Stomach (tissue), 9 donors: ENCODE data around the gene SPRY1. TPM values are rescaled to one million over a fixed set of nuclear protein-coding genes. Genes with fewer than 3 reads are reported as not detected.

Experiments used
- DNase-seq, 2 donors: peaks; one replicate each; pipeline versions ENCODE4 v3.0.0 to v3.0.0-alpha.2; 2013 to 2019
- H3K27ac ChIP-seq, 5 donors: fragments of 200-600 bp in 4 of 5; sonication (generic) in 4 of 5; one replicate each; pipeline ENCODE4 v1.5.1; 2013 to 2019; ENCODE audit warnings: mild to moderate bottlenecking in 1 of 5, moderate library complexity in 1 of 5
- H3K27me3 ChIP-seq, 3 donors: fragments of 200-600 bp; sonication (generic); one replicate each; pipeline ENCODE4 v1.5.1; 2017 to 2019; ENCODE audit warnings: mixed run types in 1 of 3
- H3K36me3 ChIP-seq, 4 donors: fragments of 200-600 bp; sonication (generic); 1 replicate in 3 of 4; 2 replicates in 1 of 4; pipeline ENCODE4 v1.5.1; 2016 to 2019
- H3K4me1 ChIP-seq, 4 donors: fragments of 200-600 bp; sonication (generic); one replicate each; pipeline ENCODE4 v1.5.1; 2016 to 2019
- H3K4me3 ChIP-seq, 4 donors: fragments of 200-600 bp; sonication (generic) in 3 of 4; one replicate each; pipeline ENCODE4 v1.5.1; 2016 to 2019; ENCODE audit warnings: mild to moderate bottlenecking in 1 of 4
- H3K9me3 ChIP-seq, 4 donors: fragments of 200-600 bp; sonication (generic); one replicate each; pipeline ENCODE4 v1.5.1; 2016 to 2019
- EP300 ChIP-seq: sonication (generic); formaldehyde crosslinking; IDR thresholded peaks from one replicate; pipeline ENCODE4 v1.6.1; 2017; ENCODE audit warnings: antibody characterized with exemption
- POLR2A ChIP-seq, 4 donors: fragments of 450-650 bp; IDR thresholded peaks; one replicate each; pipeline ENCODE4 v1.6.1; 2016; ENCODE audit warnings: antibody characterized with exemption in 4 of 4, control low read depth in 2 of 4, mild to moderate bottlenecking in 1 of 4, moderate library complexity in 1 of 4
- POLR2AphosphoS5 ChIP-seq, 3 donors: sonication (generic); formaldehyde crosslinking; IDR thresholded peaks; one replicate each; pipeline ENCODE4 v1.6.1; 2016; ENCODE audit warnings: antibody characterized with exemption in 3 of 3
- WGBS, 5 donors: extraction: QIAGEN DNeasy Blood & Tissue Kit in 3 of 5; methylation state at CpG; one replicate each; pipeline versions ENCODE4 v1.1.5 to v1.1.7; 2013 to 2018; 5-methylcytosine and 5-hydroxymethylcytosine counted together
- intact Hi-C: fragments of 100-400 bp; cut with DNase I; formaldehyde crosslinking; loops from one replicate; pipeline ENCODE4 v1.15.1; 2023; ENCODE audit warnings: low total_unique reads
- polyA plus RNA-seq, 3 donors: library from polyadenylated mRNA; stranded (reverse); fragments of 200-250 nt; gene quantifications; one replicate each; pipeline ENCODE4 v1.2.3, GENCODE V29; 2013
- total RNA-seq, 5 donors: library from RNA; depleted of rRNA; stranded (reverse); fragments of >200 nt; gene quantifications; one replicate each; pipeline versions ENCODE4 v1.1.0 to v1.2.3, GENCODE V29; 2014 to 2016
- TF ChIP-seq, protein P1 (sequence below), 7 experiments: fragments of 450-650 bp in 4 of 7; fragments of 200-600 bp in 3 of 7; sonication (generic) in 3 of 7; IDR thresholded peaks; one replicate each; pipeline ENCODE4 v1.5.1; 2016 to 2019; ENCODE audit warnings: antibody characterized with exemption in 7 of 7, control low read depth in 2 of 7, mild to moderate bottlenecking in 1 of 7
- donor health status: healthy with polysubstance abuse.
- donor health status: Bipolar disorder and iron deficiency.
- donor health status: healthy.

SPRY1 gene
- total and polyA plus RNA-seq, 8 donors, result 15.7 to 85.2 (median 49.3) TPM

DNA sequence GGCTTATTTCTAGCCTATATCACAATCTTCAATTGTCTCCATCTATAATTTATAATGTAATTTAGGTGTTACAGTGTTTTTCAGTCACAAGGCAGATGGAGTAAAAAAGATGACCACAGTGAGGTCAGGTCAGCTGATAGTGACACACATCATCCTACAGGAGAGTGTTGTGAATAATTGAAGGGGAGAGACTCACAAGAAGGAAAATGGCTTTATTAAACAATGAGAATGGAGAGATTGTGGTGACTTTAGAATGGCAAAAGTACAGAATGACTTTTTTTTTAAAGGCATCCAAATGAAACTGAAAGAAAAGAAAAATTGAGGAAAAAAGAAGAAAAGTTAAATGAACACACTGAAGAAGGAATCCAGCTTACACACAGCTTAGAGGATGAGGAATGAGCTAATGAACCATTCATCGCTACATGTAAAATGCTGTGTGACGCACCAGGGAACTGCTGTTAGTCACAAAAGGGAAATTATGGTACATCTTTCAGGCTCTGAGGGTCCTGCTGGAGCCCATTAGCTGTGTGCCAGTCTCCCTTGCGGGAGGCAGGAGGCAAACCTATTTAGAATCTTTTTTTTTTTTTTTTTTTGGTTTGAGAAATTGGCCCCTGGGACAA, 56.6 kb downstream of the SPRY1 start:
- Histone ChIP-seq H3K4me1 (peaks cover 0 to 9% (median 3%) of the 10 kb centered on the region in 4 donors), H3K9me3 (no peaks in the 10 kb centered on the region), H3K36me3 (no peaks in the 10 kb centered on the region), H3K27me3 (no peaks in the 10 kb centered on the region), H3K4me3 (no peak overlapping the region), H3K27ac (no peak overlapping the region)
- intact Hi-C loops, result no loop called here
- TF ChIP-seq POLR2A (IDR thresholded peaks at IDR 0.05), result no peak
- TF ChIP-seq, protein P1, sequence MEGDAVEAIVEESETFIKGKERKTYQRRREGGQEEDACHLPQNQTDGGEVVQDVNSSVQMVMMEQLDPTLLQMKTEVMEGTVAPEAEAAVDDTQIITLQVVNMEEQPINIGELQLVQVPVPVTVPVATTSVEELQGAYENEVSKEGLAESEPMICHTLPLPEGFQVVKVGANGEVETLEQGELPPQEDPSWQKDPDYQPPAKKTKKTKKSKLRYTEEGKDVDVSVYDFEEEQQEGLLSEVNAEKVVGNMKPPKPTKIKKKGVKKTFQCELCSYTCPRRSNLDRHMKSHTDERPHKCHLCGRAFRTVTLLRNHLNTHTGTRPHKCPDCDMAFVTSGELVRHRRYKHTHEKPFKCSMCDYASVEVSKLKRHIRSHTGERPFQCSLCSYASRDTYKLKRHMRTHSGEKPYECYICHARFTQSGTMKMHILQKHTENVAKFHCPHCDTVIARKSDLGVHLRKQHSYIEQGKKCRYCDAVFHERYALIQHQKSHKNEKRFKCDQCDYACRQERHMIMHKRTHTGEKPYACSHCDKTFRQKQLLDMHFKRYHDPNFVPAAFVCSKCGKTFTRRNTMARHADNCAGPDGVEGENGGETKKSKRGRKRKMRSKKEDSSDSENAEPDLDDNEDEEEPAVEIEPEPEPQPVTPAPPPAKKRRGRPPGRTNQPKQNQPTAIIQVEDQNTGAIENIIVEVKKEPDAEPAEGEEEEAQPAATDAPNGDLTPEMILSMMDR (IDR thresholded peaks at IDR 0.05), result no peak
- TF ChIP-seq EP300, result no peak
- no peak for TF ChIP-seq POLR2AphosphoS5 (IDR thresholded peaks at IDR 0.05)
- WGBS, 5 donors, result 86 to 96% (median 96%) methylated on average over 3 of the region's 3 CpGs
- DNase-seq, result no peak
